Measurements from ENCODE around the gene ABHD8. TPM values are rescaled to one million over a fixed set of nuclear protein-coding genes. Genes with fewer than 3 reads are reported as not detected.

Gene ABHD8
- total RNA-seq (2014; rRNA removed; shearing (Covaris generic)), result 16.5 and 17.9 TPM in 2 replicates

GRCh38 chr19:17303167-17303939 lies at the start of gene ABHD8:
ABHD8 (minus strand) TSS chr19:17303425; CDS start chr19:17301616, 1,809 bp downstream.
- peak; percentile 91 for DNase-seq (ENCODE audit: low read depth)

GRCh38 chr19:17352608-17353280 lies 49.5 kb upstream of the ABHD8 start:
- peak; percentile 80 for DNase-seq (ENCODE audit: low read depth)

GRCh38 chr19:17351815-17352435 lies 48.7 kb upstream of the ABHD8 start:
- no peak for DNase-seq (ENCODE audit: low read depth)

- peak; percentile 98 for DNase-seq (ENCODE audit: low read depth)
Measured at GRCh38 chr19:17348700-17349099, 45.5 kb upstream of the ABHD8 start.

GRCh38 chr19:17347877-17348276 lies 44.7 kb upstream of the ABHD8 start:
- no peak for DNase-seq (ENCODE audit: low read depth)

GRCh38 chr19:17347361-17347760 lies 44.1 kb upstream of the ABHD8 start:
- DNase-seq (ENCODE audit: low read depth), result peak; percentile 90

GRCh38 chr19:17346109-17346671 lies 43.0 kb upstream of the ABHD8 start:
- DNase-seq (ENCODE audit: low read depth), result peak; percentile 67

GRCh38 chr19:17341845-17342244 lies 38.6 kb upstream of the ABHD8 start:
- DNase-seq (ENCODE audit: low read depth), result no peak

- DNase-seq (ENCODE audit: low read depth), result no peak
Measured at GRCh38 chr19:17341386-17341785, 38.2 kb upstream of the ABHD8 start.

- no peak for DNase-seq (ENCODE audit: low read depth)
Measured at GRCh38 chr19:17340871-17341357, 37.7 kb upstream of the ABHD8 start.

- DNase-seq (ENCODE audit: low read depth), result no peak
Measured at GRCh38 chr19:17340302-17340870, 37.2 kb upstream of the ABHD8 start.

GRCh38 chr19:17339088-17339741 lies 36.0 kb upstream of the ABHD8 start:
- no peak for DNase-seq (ENCODE audit: low read depth)

GRCh38 chr19:17338433-17339078 lies 35.3 kb upstream of the ABHD8 start:
- DNase-seq (ENCODE audit: low read depth), result no peak

- peak; percentile 35 for DNase-seq (ENCODE audit: low read depth)
Measured at GRCh38 chr19:17337675-17338432, 34.6 kb upstream of the ABHD8 start.

- DNase-seq (ENCODE audit: low read depth), result peak; percentile 99
Measured at GRCh38 chr19:17336872-17337674, 33.8 kb upstream of the ABHD8 start, which contains the start of gene GTPBP3. GTPBP3 (plus strand) TSS chr19:17337553; CDS start chr19:17337612, 59 bp downstream.

GRCh38 chr19:17335575-17335974 lies 32.4 kb upstream of the ABHD8 start:
- no peak for DNase-seq (ENCODE audit: low read depth)

GRCh38 chr19:17334414-17335409 lies 31.5 kb upstream of the ABHD8 start, which contains the start of gene ANO8:
ANO8 (minus strand) TSS chr19:17334855; CDS start chr19:17334670, 185 bp downstream.
- peak; percentile 100 for DNase-seq (ENCODE audit: low read depth)
